ENCODE measurements around the gene UCN2. TPM values are rescaled to one million over a fixed set of nuclear protein-coding genes. Genes with fewer than 3 reads are reported as not detected.
"Not testable (repeated sequence)": the region's sequence is repeated elsewhere in the genome, so short reads cannot be mapped to it uniquely, and the experiment has no call there.

UCN2 gene
- polyA plus RNA-seq, 4 donors: 0.40 to 0.65 (median 0.51) TPM; not detected in 1

GRCh38 chr3:48564667-48565066 lies 1.1 kb upstream of the UCN2 start:
- no peak for DNase-seq (ENCODE audit: low read depth in 4 of 4, low spot score in 2 of 4)

GRCh38 chr3:48564022-48564421 lies 441 bp upstream of the UCN2 start:
- no peak for DNase-seq (ENCODE audit: low read depth in 4 of 4, low spot score in 2 of 4)

- DNase-seq (ENCODE audit: low read depth in 4 of 4, low spot score in 2 of 4): no peak
Measured at GRCh38 chr3:48562367-48563095, 1.1 kb downstream of the UCN2 start.

GRCh38 chr3:48561045-48561736 lies 2.4 kb downstream of the UCN2 start:
- no peak for DNase-seq (ENCODE audit: low read depth in 4 of 4, low spot score in 2 of 4)

- no peak for DNase-seq (ENCODE audit: low read depth in 4 of 4, low spot score in 2 of 4)
Measured at GRCh38 chr3:48560648-48561018, 2.9 kb downstream of the UCN2 start.

GRCh38 chr3:48558493-48559134 lies 5.0 kb downstream of the UCN2 start:
- no peak for DNase-seq (ENCODE audit: low read depth in 4 of 4, low spot score in 2 of 4)

GRCh38 chr3:48556796-48557626 lies 6.6 kb downstream of the UCN2 start, which contains the start of gene PFKFB4:
PFKFB4 (minus strand) TSS chr3:48556803; CDS start chr3:48556777, 26 bp downstream.
- peak; percentile 92 to 98 (median 95) for DNase-seq (ENCODE audit: low read depth in 4 of 4, low spot score in 2 of 4)

- DNase-seq (ENCODE audit: low read depth in 4 of 4, low spot score in 2 of 4): no peak
Measured at GRCh38 chr3:48555949-48556795, 7.4 kb downstream of the UCN2 start.

GRCh38 chr3:48555231-48555948 lies 8.2 kb downstream of the UCN2 start:
- DNase-seq (ENCODE audit: low read depth in 4 of 4, low spot score in 2 of 4): no peak

- DNase-seq (ENCODE audit: low read depth in 4 of 4, low spot score in 2 of 4): no peak
Measured at GRCh38 chr3:48553886-48554845, 9.4 kb downstream of the UCN2 start.

GRCh38 chr3:48553361-48553760 lies 10.2 kb downstream of the UCN2 start:
- DNase-seq (ENCODE audit: low read depth in 4 of 4, low spot score in 2 of 4): no peak

GRCh38 chr3:48552111-48552951 lies 11.2 kb downstream of the UCN2 start:
- no peak for DNase-seq (ENCODE audit: low read depth in 4 of 4, low spot score in 2 of 4)

GRCh38 chr3:48551651-48552050 lies 11.9 kb downstream of the UCN2 start:
- not testable (repeated sequence) for DNase-seq (ENCODE audit: low read depth in 4 of 4, low spot score in 2 of 4)

GRCh38 chr3:48548729-48549705 lies 14.6 kb downstream of the UCN2 start:
- DNase-seq (ENCODE audit: low read depth in 4 of 4, low spot score in 2 of 4): peak in 2 of 4 donors; percentile 46 to 68

- no peak for DNase-seq (ENCODE audit: low read depth in 4 of 4, low spot score in 2 of 4)
Measured at GRCh38 chr3:48548126-48548525, 15.5 kb downstream of the UCN2 start.

Data from left renal cortex interstitium (tissue), 4 donors.